Uterus (tissue), 4 donors: ENCODE measurements around the gene PXT1. TPM values are rescaled to one million over a fixed set of nuclear protein-coding genes. Genes with fewer than 3 reads are reported as not detected.

Experiments used
- DNase-seq, 2 donors: peaks; one replicate each; pipeline ENCODE4 v3.0.0-alpha.2; 2019 to 2020
- H3K27ac ChIP-seq, 2 donors: fragments of 200-600 bp; sonication (generic); 1 replicate in 1 of 2; 2 replicates in 1 of 2; pipeline ENCODE4 v1.5.1; 2016 to 2018
- H3K27me3 ChIP-seq, 2 donors: fragments of 200-600 bp; sonication (generic); one replicate each; pipeline ENCODE4 v1.5.1; 2018 to 2019; ENCODE audit warnings: control low read depth in 1 of 2
- H3K36me3 ChIP-seq, 2 donors: fragments of 200-600 bp; sonication (generic); one replicate each; pipeline ENCODE4 v1.5.1; 2019; ENCODE audit warnings: control low read depth in 1 of 2
- H3K4me1 ChIP-seq, 2 donors: fragments of 200-600 bp; sonication (generic); one replicate each; pipeline ENCODE4 v1.5.1; 2018 to 2019; ENCODE audit warnings: control low read depth in 1 of 2
- H3K4me3 ChIP-seq, 2 donors: fragments of 200-600 bp; sonication (generic); 1 replicate in 1 of 2; 2 replicates in 1 of 2; pipeline ENCODE4 v1.5.1; 2018 to 2019; ENCODE audit warnings: mild to moderate bottlenecking in 1 of 2
- H3K9me3 ChIP-seq, 2 donors: fragments of 200-600 bp; sonication (generic); one replicate each; pipeline ENCODE4 v1.5.1; 2019; ENCODE audit warnings: control low read depth in 1 of 2
- CTCF ChIP-seq, 4 experiments: fragments of 200-600 bp in 2 of 4; fragments of 450-650 bp in 2 of 4; sonication (generic) in 2 of 4; IDR thresholded peaks; one replicate each; pipeline ENCODE4 v1.5.1; 2016 to 2019; ENCODE audit warnings: antibody characterized with exemption in 4 of 4, mild to moderate bottlenecking in 2 of 4, moderate library complexity in 1 of 4
- POLR2A ChIP-seq, 2 donors: fragments of 450-650 bp; IDR thresholded peaks; one replicate each; pipeline ENCODE4 v1.6.1; 2016; ENCODE audit warnings: antibody characterized with exemption in 2 of 2, mild to moderate bottlenecking in 1 of 2, moderate library complexity in 1 of 2
- intact Hi-C: fragments of 100-400 bp; cut with DNase I; formaldehyde crosslinking; loops from one replicate; pipeline ENCODE4 v1.15.1; 2023; ENCODE audit warnings: low total_unique reads
- total RNA-seq, 4 donors: library from RNA; depleted of rRNA in 3 of 4; stranded (reverse); fragments of >200 nt in 3 of 4; gene quantifications; one replicate each; pipeline versions ENCODE4 v1.1.0 to v1.2.4, GENCODE V29; 2014 to 2023
- donor health status: DM: yes; HTN: yes; CAD: no.

The PXT1 gene
- total RNA-seq, 4 donors from 2014 or later: not detected

GRCh38 chr6:36423101-36423824 lies 19.4 kb downstream of the PXT1 start:
- Histone ChIP-seq H3K27me3 (no peaks in the 10 kb centered on the region), H3K9me3 (no peaks in the 10 kb centered on the region), H3K36me3 (no peaks in the 10 kb centered on the region), H3K27ac (peak overlapping the region; percentile 87 to 92), H3K4me1 (no peaks in the 10 kb centered on the region), H3K4me3 (peak overlapping the region; percentile 42 to 49)
- TF ChIP-seq POLR2A (IDR thresholded peaks at IDR 0.05) (peak; percentile 56 to 76), CTCF (IDR thresholded peaks at IDR 0.05) (peak; percentile 56 to 84 (median 66))
- intact Hi-C loops: no loop called here
- DNase-seq: peak; percentile 97

- no peaks in the 10 kb centered on the region for H3K9me3 ChIP-seq
- no peaks in the 10 kb centered on the region for H3K4me1 ChIP-seq
- peak overlapping the region; percentile 87 to 92 for H3K27ac ChIP-seq
- H3K36me3 ChIP-seq: no peaks in the 10 kb centered on the region
- DNase-seq: no peak
- no peaks in the 10 kb centered on the region for H3K27me3 ChIP-seq
- intact Hi-C loops: no loop called here
- TF ChIP-seq POLR2A (IDR thresholded peaks at IDR 0.05): no peak
- no peak for TF ChIP-seq CTCF (IDR thresholded peaks at IDR 0.05)
- peak overlapping the region; percentile 42 to 49 for H3K4me3 ChIP-seq
Measured at GRCh38 chr6:36422714-36423100, 19.9 kb downstream of the PXT1 start.

- Histone ChIP-seq H3K36me3 (no peaks in the 10 kb centered on the region), H3K4me3 (no peak overlapping the region), H3K27ac (no peak overlapping the region), H3K9me3 (no peaks in the 10 kb centered on the region), H3K4me1 (no peaks in the 10 kb centered on the region), H3K27me3 (no peaks in the 10 kb centered on the region)
- TF ChIP-seq POLR2A (IDR thresholded peaks at IDR 0.05): no peak
- TF ChIP-seq CTCF (IDR thresholded peaks at IDR 0.05): no peak
- intact Hi-C loops: loop anchor here (10.0 kb wide), 1 partner anchor 265 kb away; no protein-coding TSS in a partner anchor
- no peak for DNase-seq
Measured at GRCh38 chr6:36419310-36419709, 23.3 kb downstream of the PXT1 start.

- no peaks in the 10 kb centered on the region for H3K4me1 ChIP-seq
- no peak for TF ChIP-seq POLR2A (IDR thresholded peaks at IDR 0.05)
- no peak for TF ChIP-seq CTCF (IDR thresholded peaks at IDR 0.05)
- intact Hi-C loops: loop anchor here (10.0 kb wide), 1 partner anchor 266 kb away; no protein-coding TSS in a partner anchor
Measured at GRCh38 chr6:36418558-36418957, 24.1 kb downstream of the PXT1 start.

GRCh38 chr6:36414481-36414880 lies 28.2 kb downstream of the PXT1 start:
- no peak overlapping the region for H3K4me3 ChIP-seq
- intact Hi-C loops: loop anchor here (10.0 kb wide), 1 partner anchor 270 kb away; no protein-coding TSS in a partner anchor
- no peaks in the 10 kb centered on the region for H3K4me1 ChIP-seq
- H3K9me3 ChIP-seq: no peaks in the 10 kb centered on the region
- no peaks in the 10 kb centered on the region for H3K27me3 ChIP-seq
- no peak overlapping the region for H3K27ac ChIP-seq
- TF ChIP-seq CTCF (IDR thresholded peaks at IDR 0.05) (no peak), POLR2A (IDR thresholded peaks at IDR 0.05) (no peak)
- DNase-seq: no peak
- H3K36me3 ChIP-seq: no peaks in the 10 kb centered on the region

More at GRCh38 chr6:36418558-36418957, 24.1 kb downstream of the PXT1 start:
- Histone ChIP-seq H3K9me3 (no peaks in the 10 kb centered on the region), H3K4me3 (no peak overlapping the region), H3K27ac (no peak overlapping the region), H3K36me3 (no peaks in the 10 kb centered on the region), H3K27me3 (no peaks in the 10 kb centered on the region)
- DNase-seq: no peak
